Measurements from ENCODE around the gene DNAJC5.
"Not testable (repeated sequence)": the region's sequence is repeated elsewhere in the genome, so short reads cannot be mapped to it uniquely, and the experiment has no call there.

DNAJC5 gene, protein sequence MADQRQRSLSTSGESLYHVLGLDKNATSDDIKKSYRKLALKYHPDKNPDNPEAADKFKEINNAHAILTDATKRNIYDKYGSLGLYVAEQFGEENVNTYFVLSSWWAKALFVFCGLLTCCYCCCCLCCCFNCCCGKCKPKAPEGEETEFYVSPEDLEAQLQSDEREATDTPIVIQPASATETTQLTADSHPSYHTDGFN

GRCh38 chr20:63894358-63895201, at the start of gene DNAJC5:
Gene DNAJC5, plus strand, starts transcription at chr20:63895126. Its CDS starts 33,220 bp downstream, at chr20:63928346.
- peak; percentile 90 for DNase-seq

DNA sequence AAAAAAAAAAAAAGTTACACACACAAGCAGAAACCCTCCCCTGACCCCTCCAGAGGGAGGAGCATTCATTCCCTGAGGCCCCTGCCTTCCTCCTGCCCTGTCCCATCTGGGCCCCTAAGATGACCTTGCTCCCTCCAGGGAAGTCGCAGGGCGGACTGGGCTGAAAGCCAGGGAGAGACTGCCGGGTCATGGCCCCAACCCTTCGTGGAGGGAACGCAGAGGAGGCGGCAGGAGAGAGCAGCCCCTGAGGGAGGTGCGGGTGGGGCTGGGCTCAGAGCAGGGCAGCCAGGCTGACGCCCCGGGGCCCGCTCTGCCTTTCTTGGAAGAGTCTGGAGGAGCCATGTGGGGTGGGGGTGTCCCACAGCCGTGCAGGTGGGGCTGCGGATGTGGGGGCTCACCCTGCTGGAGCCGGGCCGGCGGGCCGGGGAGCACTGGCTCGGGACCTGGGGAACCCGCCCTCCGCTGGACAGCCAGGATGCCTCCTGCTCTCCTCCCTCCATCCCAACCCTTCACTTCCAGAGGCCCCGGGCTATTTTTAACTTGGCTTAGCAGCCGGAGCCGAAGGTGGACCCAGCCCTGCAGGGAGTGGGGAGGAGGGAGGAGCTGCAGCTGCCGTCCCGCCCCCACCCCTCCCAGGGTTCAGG, 48.7 kb upstream of the DNAJC5 start:
- no peak for DNase-seq

DNA sequence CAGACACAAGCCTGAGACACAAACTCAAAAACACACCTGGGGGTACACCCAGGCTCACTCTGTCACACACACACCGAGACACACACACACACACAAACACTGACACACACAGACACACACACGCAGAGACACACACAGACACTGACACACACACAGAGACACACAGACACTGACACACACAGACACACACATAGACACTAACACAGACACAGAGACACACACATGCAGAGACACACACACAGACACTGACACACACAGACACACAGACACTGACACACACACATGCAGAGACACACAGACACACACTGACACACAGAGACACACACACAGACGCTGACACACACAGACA, 48.1 kb upstream of the DNAJC5 start:
- DNase-seq: no peak

DNA sequence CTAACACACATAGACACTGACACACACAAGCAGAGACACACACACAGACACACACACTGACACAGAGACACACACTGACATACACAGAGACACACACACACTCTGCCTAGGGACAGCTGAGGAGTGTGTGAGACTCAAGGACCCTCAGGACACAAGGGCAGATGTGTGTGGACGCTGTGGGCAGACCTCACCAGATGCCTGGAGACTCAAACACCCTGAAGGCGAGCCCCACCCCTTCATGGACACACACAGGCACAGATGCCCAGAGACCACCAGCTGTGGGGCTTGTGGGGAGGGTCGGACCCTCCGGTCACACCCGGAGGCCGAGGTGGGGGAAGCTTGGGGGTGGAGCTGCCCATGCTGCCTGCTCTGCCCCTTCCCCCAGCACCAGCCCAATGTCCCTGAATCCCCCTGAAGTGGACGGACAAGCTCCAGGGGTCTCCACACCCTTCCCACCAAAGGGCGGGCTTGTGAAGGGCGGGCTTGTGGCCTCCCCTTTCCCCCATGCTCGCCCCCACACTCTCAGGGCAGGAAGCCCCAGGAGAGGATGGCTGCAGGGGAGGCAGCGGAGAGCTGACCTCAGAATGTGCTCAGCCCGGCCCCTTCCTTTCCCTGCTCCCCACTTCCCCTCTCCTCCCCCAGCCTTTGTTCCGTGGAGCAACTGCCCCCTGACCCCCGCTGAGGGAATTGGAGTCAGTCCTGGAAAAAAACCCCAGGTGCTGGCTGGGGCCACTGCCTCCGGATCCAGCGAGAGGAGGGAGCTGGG, 47.5 kb upstream of the DNAJC5 start:
- DNase-seq: peak; percentile 30

GRCh38 chr20:63848003-63848911, 46.7 kb upstream of the DNAJC5 start:
- DNase-seq: no peak

DNA sequence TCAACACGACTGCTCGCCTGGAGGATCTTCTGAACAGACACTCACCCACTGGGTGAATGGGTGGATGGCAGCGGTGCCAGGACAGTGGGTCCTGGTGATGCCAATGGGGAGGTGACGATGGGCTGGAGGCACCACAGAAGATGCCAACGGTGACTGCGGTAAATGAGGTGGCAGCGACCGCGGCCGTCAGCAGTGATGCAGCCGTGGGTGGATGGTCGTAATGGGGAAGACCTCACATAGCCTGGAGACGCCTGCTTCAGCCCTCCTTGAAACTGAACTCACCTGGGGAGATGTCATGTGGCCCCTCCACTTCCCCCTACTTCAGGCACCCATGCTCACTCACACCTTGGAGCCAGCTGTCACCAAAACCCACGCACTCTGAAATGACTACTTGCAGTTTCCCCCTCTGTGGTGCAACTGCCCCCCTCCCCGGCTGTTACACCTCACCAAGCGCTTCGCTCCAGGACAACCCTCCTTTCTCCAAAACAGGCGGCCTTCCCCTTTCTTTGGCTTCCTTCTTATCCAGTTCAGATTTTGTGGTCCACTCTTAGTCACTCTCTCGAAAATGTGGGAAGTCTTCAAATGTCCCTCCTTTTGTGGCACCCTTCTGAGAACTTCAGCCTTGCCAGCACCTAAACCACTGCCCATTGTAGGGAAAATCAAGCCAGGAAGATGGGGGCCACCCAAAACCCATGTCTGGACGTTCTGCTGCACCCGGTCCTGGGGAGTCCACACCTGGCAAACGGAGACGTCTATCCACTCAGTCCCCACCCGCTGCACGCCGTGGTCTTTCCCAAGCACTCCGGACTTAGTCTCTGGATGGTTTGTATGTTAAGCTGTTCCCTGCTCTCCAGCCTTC, 44.0 kb upstream of the DNAJC5 start:
- DNase-seq: peak; percentile 59

- not testable (repeated sequence) for DNase-seq
Measured at GRCh38 chr20:63851548-63851943, 43.4 kb upstream of the DNAJC5 start.

DNA sequence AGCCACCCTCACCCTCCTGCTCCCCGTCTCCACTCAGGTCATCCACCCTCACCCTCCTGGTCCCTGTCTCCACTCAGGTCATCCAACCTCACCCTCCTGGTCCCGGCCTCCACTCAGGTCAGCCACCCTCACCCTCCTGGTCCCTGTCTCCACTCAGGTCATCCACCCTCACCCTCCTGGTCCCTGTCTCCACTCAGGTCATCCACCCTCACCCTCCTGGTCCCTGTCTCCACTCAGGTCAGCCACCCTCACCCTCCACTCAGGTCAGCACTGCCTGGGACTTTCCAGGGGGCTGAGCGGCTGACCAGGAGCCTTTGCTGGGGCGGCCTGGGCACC, 41.2 kb upstream of the DNAJC5 start:
- DNase-seq: not testable (repeated sequence)

GRCh38 chr20:63854069-63854765, 40.7 kb upstream of the DNAJC5 start:
- DNase-seq: peak; percentile 29

DNA sequence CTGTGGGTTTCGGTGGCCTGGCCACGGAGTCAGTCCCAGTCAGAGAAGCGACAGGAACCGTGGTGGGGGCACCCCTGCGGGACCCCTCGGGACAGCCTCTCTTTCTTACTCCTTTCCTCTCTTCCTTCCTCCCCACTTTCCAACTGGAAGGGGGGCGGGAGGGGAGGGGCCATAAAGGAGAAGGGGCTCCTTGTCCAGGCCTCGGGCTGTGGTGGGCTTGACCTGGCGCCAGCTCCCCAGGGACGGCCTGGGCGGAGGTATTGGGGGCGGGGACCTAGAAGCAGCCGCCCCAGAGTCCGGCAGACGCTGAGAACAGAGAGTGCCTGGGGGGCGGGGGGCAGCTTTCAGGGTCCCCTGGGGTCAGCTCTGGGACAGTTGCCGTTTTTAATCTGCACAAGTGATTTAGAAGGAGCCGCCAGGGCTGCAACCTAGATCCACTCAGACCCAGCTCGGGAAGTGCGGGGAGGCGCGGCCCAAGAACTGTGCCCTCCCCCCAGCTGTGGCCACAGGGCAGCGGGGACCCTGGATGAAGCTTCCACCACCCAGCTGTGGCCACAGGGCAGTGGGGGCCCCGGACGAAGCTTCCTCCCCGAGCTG, 40.1 kb upstream of the DNAJC5 start:
- no peak for DNase-seq

DNA sequence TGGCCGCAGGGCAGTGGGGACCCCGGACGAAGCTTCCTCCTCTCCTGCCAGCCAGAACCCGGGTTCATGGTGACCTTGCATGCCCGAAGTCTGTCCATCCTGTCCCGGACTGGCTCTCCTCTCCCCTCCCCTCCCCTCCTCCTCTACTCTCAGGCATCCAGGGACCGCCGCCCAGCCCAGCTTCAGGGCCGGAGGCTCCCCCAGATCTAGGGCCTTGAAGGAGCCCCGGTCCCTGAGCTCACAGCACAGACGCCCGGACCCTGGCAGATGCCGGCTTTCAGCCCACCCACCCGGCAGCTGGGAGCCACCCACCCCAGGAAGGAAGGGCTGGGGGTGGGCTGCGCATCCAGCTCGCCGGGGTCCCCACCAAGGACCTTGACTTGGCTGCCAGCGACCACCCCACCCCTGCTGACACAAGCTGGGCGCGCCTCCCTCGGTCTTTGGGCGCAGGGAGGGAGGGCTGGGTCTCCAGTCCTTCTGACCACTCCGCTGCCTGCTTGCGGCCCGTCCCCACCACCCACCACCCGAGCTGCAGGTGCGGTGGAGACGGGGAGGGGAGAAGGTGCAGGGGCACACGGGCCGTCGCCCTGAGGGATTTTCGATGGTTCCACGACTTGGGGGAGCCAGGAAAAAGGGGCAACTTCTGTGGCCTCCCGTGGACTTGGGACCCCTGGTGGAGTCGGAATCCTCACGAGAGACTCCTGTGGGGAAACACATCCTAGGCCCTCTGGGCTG, 39.4 kb upstream of the DNAJC5 start:
- no peak for DNase-seq

GRCh38 chr20:63856098-63856511, 38.8 kb upstream of the DNAJC5 start:
- DNase-seq: no peak

- no peak for DNase-seq
Measured at GRCh38 chr20:63857764-63858392, 37.0 kb upstream of the DNAJC5 start.

DNA sequence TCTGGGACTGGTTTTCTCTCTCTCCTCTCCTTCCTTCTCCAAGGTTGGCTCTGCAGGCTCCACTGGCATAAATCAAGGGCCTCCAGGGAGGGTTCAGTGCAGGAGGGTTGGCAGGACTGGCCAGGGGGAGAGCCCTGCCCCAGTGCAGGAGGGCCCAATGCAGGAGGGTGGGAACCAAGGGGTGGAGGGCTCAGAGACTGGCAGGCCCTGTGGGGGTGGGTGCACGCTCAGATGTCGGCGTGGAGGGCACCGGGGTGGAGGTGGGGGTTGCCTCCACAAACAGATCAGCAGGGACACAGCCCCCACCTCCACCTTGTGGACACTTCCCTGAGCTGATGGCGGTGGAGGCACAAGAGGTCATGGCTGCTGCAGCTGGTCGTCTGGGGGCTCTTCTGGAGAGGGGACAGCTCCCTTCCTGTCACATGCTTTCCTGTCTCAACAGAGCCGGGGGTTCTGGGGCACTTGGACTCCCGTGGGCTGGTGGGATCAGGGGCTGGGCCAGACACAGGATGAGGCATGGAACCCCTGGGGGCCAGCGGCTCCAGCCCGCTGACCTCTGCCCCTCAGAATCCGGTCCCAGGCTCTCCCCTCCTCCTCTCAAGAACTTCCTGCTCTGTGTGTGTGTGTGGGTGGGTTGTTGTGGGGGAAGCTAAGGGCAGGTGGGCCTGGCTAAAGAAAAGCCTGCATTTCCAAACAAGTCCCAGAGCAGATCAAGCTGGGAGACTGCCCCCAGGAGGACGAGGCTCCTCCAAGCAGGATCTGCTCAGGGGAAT, 36.3 kb upstream of the DNAJC5 start:
- DNase-seq: peak; percentile 18

DNA sequence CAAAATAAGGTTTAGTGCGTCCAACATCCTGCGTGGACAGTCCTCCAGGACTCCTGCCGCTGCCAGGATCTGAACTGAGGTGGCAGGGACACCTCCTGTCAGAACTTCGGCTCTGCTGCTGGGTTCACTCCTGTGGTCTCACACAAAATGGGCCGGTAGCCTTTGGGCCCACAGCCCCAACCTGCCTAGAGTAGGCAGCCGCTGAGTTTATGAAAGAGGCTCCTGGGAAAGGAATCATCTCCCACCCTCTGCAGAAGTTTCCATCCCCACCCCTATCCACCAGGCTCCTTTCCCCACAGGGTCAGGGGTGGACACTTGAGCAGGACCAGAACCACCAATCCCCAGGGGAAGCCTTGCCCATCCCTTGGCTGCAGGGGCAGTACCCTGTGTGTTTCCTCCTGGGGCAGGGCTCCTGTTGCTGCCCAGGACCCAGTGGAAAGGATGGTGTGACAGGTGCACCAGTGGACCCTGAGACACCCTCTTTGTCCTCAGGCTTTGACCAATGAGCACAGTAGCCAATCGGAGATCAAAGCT, 35.7 kb upstream of the DNAJC5 start:
- DNase-seq: no peak

GRCh38 chr20:63860325-63861051, 34.4 kb upstream of the DNAJC5 start:
- DNase-seq: peak; percentile 66

DNA sequence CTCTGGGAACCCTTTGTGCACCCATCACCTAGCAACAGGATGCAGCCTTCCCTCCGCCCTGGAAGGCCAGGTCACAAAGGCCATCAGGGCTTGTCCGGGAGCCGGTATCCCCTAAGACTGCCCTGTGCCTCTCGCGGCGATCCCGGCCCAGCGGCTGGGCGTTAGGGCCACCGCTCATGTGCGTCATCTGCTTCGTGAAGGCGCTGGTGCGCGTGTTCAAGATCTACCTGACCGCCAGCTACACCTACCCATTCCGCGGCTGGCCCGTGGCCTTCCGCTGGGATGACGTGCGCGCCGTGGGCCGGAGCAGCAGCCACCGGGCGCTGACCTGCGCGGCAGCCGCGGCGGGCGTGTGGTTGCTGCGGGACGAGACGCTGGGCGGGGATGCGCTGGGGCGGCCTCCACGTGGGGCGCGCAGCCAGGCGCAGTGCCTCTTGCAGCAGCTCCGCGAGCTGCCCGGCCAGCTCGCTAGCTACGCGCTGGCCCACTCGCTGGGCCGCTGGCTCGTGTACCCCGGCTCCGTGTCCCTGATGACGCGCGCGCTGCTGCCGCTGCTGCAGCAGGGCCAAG, 33.5 kb upstream of the DNAJC5 start, which contains the start of gene ABHD16B:
Gene ABHD16B (plus strand): TSS at position 134 of the 570 bp plus-strand sequence. CDS start 43 bp downstream, at position 177.
- DNase-seq: no peak
